Pancreas (tissue), 10 donors: ENCODE results near the gene TOP2B. TPM values are rescaled to one million over a fixed set of nuclear protein-coding genes. Genes with fewer than 3 reads are reported as not detected.

ENCODE experiments used
- ATAC-seq, 4 donors: fragments of 200-7000 bp; cut with Tn5 transposase; one replicate each; pipeline versions ENCODE4 v1.8.0 to v1.9.1; 2020; ENCODE audit warnings: mild to moderate bottlenecking in 4 of 4, moderate library complexity in 4 of 4
- DNase-seq, 6 donors: peaks; one replicate each; pipeline ENCODE4 v3.0.0-alpha.2; 2020
- FAIRE-seq: peaks from 2 replicates; lab custom pipeline; 2012; peaks lifted over from hg19 to GRCh38; lab: Jason Lieb, UNC
- H3K27ac ChIP-seq, 4 donors: fragments of 200-600 bp; sonication (generic); 1 replicate in 3 of 4; 2 replicates in 1 of 4; pipeline versions ENCODE4 v1.5.0 to v1.8.0; 2020
- H3K27me3 ChIP-seq, 4 donors: fragments of 200-600 bp; one replicate each; pipeline ENCODE4 v1.8.0; 2021
- H3K36me3 ChIP-seq, 3 donors: fragments of 200-600 bp; sonication (generic) in 1 of 3; one replicate each; pipeline versions ENCODE4 v1.5.0 to v1.8.0; 2020 to 2021
- H3K4me1 ChIP-seq, 3 donors: fragments of 200-600 bp; one replicate each; pipeline ENCODE4 v1.8.0; 2021
- H3K4me3 ChIP-seq, 4 donors: fragments of 200-600 bp; sonication (generic) in 2 of 4; one replicate each; pipeline versions ENCODE4 v1.5.0 to v1.8.0; 2020 to 2021
- H3K9me3 ChIP-seq, 4 donors: fragments of 200-600 bp; one replicate each; pipeline ENCODE4 v1.8.0; 2021
- WGBS, 2 donors: extraction: QIAGEN DNeasy Blood & Tissue Kit; methylation state at CpG; one replicate each; pipeline ENCODE4 v1.1.7; 2013; 5-methylcytosine and 5-hydroxymethylcytosine counted together
- intact Hi-C, 3 donors: fragments of 100-400 bp; cut with DNase I; formaldehyde crosslinking; loops; one replicate each; pipeline versions ENCODE4 v1.11.1 to v1.14.2; 2022
- polyA plus RNA-seq, 2 donors: library from polyadenylated mRNA; stranded (reverse); fragments of 200-250 nt; gene quantifications; one replicate each; pipeline ENCODE4 v1.2.3, GENCODE V29; 2013
- total RNA-seq, 6 donors: library from RNA; stranded (reverse); fragmentation: NEBNext Ultra II Directional in 4 of 6; extraction: Animal tissue kit (Norgen Biotek cat#: 25700) in 4 of 6; gene quantifications; one replicate each; pipeline versions ENCODE4 v1.2.1 to v1.2.4, GENCODE V29; 2021 to 2023
- TF ChIP-seq, protein P1 (sequence below), 4 donors: fragments of 200-600 bp; sonication (generic) in 3 of 4; IDR thresholded peaks; one replicate each; pipeline versions ENCODE4 v1.5.0 to v1.8.0; 2021; ENCODE audit warnings: antibody characterized with exemption in 4 of 4
- donor health status: healthy with polysubstance abuse.
- donor health status: DM: no; HTN: no; CAD: no; lungs with moderate emphysema.
- donor health status: DM: no; HTN: no; CAD: no.
- donor health status: control.
- donor health status: control.
- donor health status: Bipolar disorder and iron deficiency.
- donor health status: DM: yes; HTN: yes; CAD: no.
- donor health status: DM: no; HTN: no; CAD: no.
- donor health status: DM: no; HTN: no; CAD: no.
- donor health status: DM: yes; HTN: yes; CAD: no.

Gene TOP2B
- total and polyA plus RNA-seq, 8 donors: 17.7 to 67.7 (median 40.2) TPM

DNA sequence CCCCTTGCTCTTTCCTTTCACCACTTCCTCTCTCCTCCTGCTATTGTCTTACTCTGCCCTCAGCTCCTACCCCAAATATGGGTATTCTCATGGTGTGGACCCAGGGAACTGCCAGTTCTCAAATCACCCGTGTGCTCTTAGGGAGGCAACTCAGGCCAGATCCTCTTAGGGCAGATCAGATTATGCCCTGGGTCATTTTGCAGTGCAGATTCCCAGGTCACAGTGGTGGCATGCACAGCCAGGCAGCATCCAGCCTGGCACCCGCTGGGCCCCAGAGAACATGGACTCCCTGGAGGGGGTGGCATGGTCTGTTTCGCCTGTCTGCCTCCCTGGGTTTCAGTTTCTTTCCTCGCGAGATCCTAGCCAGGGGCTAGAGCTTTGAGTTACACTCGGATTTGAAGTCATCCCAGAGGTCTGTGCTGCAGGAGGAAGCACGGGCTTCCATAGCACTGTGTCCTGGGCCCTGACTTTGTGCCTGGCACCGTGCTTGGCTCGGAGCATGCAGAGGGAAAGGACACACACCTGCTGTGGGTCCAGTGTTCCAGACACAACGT lies 96.1 kb downstream of the TOP2B start:
- WGBS, 2 donors: 81 to 92% methylated on average over 10 of the region's 10 CpGs
- no peak for ATAC-seq
- Histone ChIP-seq H3K9me3 (no peaks in the 10 kb centered on the region), H3K36me3 (no peaks in the 10 kb centered on the region), H3K4me1 (no peaks in the 10 kb centered on the region), H3K27me3 (no peaks in the 10 kb centered on the region), H3K4me3 (no peak overlapping the region), H3K27ac (no peak overlapping the region)
- TF ChIP-seq, protein P1, sequence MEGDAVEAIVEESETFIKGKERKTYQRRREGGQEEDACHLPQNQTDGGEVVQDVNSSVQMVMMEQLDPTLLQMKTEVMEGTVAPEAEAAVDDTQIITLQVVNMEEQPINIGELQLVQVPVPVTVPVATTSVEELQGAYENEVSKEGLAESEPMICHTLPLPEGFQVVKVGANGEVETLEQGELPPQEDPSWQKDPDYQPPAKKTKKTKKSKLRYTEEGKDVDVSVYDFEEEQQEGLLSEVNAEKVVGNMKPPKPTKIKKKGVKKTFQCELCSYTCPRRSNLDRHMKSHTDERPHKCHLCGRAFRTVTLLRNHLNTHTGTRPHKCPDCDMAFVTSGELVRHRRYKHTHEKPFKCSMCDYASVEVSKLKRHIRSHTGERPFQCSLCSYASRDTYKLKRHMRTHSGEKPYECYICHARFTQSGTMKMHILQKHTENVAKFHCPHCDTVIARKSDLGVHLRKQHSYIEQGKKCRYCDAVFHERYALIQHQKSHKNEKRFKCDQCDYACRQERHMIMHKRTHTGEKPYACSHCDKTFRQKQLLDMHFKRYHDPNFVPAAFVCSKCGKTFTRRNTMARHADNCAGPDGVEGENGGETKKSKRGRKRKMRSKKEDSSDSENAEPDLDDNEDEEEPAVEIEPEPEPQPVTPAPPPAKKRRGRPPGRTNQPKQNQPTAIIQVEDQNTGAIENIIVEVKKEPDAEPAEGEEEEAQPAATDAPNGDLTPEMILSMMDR (IDR thresholded peaks at IDR 0.05): no peak
- no peak for DNase-seq
- FAIRE-seq: no peak
- intact Hi-C loops: no loop called here

GRCh38 chr3:25567806-25568524 lies 96.7 kb downstream of the TOP2B start:
- Histone ChIP-seq H3K9me3 (no peaks in the 10 kb centered on the region), H3K4me1 (no peaks in the 10 kb centered on the region), H3K4me3 (no peak overlapping the region), H3K27ac (no peak overlapping the region), H3K27me3 (no peaks in the 10 kb centered on the region), H3K36me3 (no peaks in the 10 kb centered on the region)
- TF ChIP-seq, protein P1 (IDR thresholded peaks at IDR 0.05): no peak
- DNase-seq (no peak), FAIRE-seq (no peak), ATAC-seq (no peak)
- intact Hi-C loops: no loop called here
- WGBS, 2 donors: 91 to 97% methylated on average over 14 of the region's 14 CpGs

DNA sequence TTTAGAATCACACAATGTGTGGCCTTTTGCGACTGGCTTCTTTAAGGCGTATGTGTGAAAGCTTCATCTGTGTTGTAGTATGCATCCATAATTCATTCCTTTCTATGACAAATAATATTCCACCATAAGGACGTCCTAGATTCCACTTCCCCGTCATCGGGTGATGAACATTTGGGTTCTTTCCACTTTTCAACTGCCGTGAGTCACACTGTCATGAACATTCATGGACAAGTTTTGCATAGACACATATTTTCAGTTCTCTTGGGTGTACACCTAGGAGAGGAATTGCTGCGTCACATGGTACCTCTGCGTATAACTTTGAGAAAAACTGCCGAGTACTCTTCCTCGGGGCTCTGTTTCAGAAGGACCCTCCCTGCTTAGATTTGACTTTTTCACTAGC lies 97.3 kb downstream of the TOP2B start:
- Histone ChIP-seq H3K4me1 (no peaks in the 10 kb centered on the region), H3K27me3 (no peaks in the 10 kb centered on the region), H3K4me3 (no peak overlapping the region), H3K9me3 (no peaks in the 10 kb centered on the region), H3K27ac (no peak overlapping the region), H3K36me3 (no peaks in the 10 kb centered on the region)
- 76 to 89% methylated on average over 10 of the region's 10 CpGs for WGBS, 2 donors
- no peak for FAIRE-seq
- no peak for DNase-seq
- intact Hi-C loops: no loop called here
- no peak for ATAC-seq
- TF ChIP-seq, protein P1 (IDR thresholded peaks at IDR 0.05): no peak

GRCh38 chr3:25566358-25566920 lies 98.3 kb downstream of the TOP2B start:
- DNase-seq (no peak), FAIRE-seq (no peak), ATAC-seq (no peak)
- no peaks in the 10 kb centered on the region for H3K4me1 ChIP-seq
- TF ChIP-seq, protein P1 (IDR thresholded peaks at IDR 0.05): no peak
- H3K4me3 ChIP-seq: no peak overlapping the region
- no peaks in the 10 kb centered on the region for H3K27me3 ChIP-seq
- 75 to 84% methylated on average over 5 of the region's 5 CpGs for WGBS, 2 donors
- no peaks in the 10 kb centered on the region for H3K36me3 ChIP-seq
- intact Hi-C loops: no loop called here
- no peak overlapping the region for H3K27ac ChIP-seq
- H3K9me3 ChIP-seq: no peaks in the 10 kb centered on the region

DNA sequence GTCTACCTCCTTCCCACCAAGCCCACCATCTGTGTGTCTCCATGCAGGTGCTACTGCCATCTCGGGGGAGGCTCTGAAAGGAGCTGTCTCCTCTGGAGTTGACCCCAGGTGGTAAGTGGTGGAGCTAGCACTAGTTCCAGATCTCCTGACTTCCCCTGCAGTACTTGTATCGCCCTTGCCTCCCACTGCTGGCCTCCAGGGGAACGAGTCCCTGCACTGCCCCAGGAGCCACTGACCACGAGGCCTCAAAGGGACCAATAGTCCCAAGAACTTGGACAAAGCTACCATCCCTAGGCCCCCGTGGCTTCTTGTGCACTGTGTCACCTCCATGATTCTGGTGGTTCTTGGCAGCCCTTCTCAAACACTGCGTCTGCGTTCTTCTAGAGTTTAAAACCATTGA lies 98.9 kb downstream of the TOP2B start:
- intact Hi-C loops: no loop called here
- no peak overlapping the region for H3K27ac ChIP-seq
- H3K4me1 ChIP-seq: no peaks in the 10 kb centered on the region
- 83 to 93% methylated on average over 7 of the region's 7 CpGs for WGBS, 2 donors
- ATAC-seq: no peak
- H3K36me3 ChIP-seq: no peaks in the 10 kb centered on the region
- no peaks in the 10 kb centered on the region for H3K27me3 ChIP-seq
- DNase-seq: no peak
- H3K9me3 ChIP-seq: no peaks in the 10 kb centered on the region
- FAIRE-seq: no peak
- TF ChIP-seq, protein P1 (IDR thresholded peaks at IDR 0.05): no peak
- no peak overlapping the region for H3K4me3 ChIP-seq
